Measurements from ENCODE around the gene SV2C.
"Not testable (repeated sequence)": the region's sequence is repeated elsewhere in the genome, so short reads cannot be mapped to it uniquely, and the experiment has no call there.

SV2C gene, protein sequence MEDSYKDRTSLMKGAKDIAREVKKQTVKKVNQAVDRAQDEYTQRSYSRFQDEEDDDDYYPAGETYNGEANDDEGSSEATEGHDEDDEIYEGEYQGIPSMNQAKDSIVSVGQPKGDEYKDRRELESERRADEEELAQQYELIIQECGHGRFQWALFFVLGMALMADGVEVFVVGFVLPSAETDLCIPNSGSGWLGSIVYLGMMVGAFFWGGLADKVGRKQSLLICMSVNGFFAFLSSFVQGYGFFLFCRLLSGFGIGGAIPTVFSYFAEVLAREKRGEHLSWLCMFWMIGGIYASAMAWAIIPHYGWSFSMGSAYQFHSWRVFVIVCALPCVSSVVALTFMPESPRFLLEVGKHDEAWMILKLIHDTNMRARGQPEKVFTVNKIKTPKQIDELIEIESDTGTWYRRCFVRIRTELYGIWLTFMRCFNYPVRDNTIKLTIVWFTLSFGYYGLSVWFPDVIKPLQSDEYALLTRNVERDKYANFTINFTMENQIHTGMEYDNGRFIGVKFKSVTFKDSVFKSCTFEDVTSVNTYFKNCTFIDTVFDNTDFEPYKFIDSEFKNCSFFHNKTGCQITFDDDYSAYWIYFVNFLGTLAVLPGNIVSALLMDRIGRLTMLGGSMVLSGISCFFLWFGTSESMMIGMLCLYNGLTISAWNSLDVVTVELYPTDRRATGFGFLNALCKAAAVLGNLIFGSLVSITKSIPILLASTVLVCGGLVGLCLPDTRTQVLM

DNA sequence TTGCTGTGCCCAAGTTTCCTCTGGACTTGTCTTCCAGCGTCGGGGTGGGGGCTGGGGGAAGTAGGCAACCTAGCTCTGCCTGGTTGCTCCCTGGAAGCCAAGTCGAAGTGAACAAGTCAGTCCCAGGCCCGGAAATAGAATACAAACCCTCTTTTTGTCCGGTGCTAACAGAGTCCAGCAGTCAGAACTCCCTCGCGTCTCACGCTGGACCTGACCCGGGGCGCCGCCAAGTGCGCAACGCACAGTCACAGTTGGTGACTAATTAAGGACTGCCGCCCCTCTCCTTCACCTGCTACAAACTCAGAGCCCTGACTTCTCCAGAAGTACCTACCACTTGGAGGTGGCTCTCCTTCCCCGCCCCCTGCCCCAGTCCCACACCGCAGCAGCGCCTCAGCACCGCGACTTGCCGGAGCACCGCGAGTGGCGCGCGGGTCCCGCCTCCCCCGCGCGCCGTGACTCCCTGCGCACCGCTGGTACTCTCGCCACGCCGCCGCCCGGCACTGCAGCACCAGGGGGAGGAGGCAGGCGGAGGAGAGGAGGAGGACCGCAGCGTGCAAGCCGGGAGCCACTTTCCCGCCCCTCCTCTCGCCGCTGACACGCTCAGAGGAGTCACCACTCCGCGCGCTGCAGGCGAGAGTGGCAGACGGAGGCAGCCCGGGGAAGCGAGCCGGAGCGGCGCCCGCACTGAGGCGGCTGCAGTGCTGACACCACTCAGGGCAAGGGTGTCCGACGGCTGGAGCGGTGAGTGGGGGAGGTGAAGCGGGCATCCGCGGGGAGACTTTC lies at the start of gene SV2C:
Gene SV2C, plus strand, starts transcription at position 612 of the 783 bp plus-strand sequence. CDS start 48,368 bp downstream, outside the sequence.
- DNase-seq: no peak

DNA sequence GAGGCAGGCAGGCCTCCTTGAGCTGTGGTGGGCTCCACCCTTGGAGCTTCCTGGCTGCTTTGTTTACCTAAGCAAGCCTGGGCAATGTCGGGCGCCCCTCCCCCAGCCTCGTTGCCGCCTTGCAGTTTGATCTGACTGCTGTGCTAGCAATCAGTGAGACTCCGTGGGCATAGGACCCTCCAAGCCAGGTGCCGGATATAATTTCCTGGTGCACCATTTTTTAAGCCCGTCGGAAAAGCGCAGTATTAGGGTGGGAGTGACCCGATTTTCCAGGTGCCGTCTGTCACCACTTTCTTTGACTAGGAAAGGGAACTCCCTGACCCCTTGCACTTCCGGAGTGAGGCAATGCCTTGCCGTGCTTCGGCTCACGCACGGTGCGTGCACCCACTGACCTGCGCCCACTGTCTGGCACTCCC lies 45.4 kb upstream of the SV2C start:
- not testable (repeated sequence) for DNase-seq

DNA sequence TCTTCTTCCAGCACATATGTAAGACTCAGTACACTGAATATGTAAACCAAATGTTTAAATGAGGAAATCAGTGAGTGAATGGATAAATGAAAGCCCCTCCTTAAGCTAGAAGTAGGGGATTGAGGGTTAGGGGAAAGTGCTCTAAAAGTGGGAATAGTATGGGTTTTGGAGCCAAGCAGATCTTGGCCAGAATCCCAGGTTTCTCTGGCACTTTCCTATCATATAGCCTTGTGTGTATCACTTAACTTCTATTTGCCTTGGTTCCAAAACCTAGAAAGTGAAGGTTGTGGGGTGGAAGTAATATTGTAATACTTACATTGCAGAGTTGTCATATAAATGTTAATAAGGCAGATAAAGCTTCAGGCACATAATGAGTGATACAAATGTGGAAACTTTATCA lies 45.0 kb upstream of the SV2C start:
- no peak for DNase-seq

DNA sequence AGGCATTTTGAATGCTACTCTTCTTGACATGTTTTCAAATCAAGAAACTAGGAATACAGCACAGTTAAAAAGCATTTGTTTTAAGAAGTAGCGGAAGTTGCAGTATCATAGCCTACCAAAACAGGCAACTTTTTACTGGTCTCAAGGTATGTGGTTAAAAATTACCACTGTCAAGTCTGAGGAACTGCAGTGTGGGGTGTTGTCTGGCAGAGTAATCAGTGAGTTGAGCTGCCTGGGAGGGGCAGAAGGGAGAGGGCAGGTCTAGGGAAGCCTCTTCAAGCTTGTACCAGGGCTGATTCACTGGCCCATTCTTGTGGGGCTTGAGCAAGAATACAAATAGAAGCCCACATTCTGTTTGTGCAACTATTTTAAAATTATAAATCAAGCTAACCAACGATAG lies 42.4 kb upstream of the SV2C start:
- no peak for DNase-seq

DNA sequence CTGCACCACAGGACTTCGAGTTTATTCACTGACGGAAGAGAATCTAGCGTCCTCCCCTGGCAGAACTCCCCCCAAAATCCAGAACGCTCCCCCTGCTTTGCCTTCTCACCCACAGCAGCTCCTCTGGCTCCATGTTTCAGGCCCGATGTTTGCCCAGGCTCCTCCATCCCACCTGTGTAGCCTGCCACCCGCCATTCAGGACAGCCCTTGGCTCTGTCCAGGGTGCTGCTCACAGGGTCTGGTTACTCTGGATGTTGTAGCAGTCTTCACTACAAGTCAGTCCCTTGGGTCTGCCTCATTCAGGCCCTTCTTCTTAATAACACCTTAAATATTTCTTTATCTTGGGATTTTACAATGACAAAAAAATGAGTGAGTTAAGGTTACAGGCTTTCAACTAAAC lies 41.3 kb upstream of the SV2C start:
- no peak for DNase-seq

DNA sequence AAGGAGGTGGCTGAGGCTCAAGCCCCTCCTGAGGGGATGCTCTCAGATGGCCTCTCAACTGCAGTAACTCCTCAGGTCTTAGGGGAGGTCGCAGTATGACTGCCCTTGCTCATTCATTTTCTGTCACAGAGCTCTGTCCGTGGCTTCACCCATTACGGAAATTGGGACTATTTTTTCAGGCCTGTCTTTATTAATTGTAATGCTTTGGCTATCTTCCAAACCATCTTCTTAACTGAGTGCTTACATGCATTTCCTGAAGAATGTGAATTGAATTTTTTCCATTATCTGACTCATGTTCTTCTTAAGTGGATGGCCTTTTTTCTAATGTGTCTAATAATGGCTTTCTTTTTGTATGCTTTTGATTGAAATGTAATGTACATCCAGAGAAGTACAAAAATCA lies 36.4 kb upstream of the SV2C start:
- no peak for DNase-seq

DNA sequence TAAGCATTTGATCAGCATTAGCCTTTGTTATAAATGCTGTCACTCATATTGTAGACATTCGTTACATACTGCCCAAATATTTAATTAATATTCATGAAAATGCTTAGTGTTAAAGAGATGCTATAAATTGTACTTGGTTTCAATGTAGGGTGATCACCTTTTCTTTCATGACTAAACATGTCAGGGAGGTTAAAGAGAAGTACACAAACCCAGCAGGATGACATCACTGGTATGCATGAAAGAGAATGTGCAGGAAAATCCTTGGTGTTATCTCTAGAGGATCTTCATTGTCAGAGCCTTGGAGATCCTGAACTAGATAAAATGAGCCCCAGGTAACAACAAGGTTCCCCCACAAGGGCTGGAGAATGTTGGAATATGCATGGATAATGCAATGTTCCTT lies 33.0 kb upstream of the SV2C start:
- no peak for DNase-seq

DNA sequence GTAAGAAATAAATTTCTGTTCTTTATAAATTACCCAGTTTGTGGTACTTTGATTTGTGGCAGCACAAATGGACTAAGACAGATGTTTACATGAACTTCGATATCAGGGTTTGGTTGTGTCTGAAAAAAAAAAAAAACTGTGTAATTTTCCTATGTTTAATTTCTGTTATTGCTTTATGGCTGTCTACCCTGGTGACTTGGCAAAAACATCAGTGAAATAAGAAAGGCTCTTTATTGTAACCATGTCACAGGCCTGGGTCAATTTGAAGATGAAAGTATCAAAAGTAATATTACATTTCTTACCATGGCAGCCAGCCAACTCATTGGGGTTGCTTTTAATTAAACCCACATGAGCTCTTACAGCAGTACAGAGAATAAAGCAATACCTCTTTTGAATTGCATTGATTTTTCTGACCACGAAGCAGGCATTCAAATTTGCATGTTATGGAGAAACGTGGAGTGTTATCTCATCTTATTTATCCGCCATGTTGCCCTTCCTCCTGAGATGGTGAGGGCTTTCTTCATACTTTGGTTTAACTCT lies 20.6 kb upstream of the SV2C start:
- DNase-seq: no peak

DNA sequence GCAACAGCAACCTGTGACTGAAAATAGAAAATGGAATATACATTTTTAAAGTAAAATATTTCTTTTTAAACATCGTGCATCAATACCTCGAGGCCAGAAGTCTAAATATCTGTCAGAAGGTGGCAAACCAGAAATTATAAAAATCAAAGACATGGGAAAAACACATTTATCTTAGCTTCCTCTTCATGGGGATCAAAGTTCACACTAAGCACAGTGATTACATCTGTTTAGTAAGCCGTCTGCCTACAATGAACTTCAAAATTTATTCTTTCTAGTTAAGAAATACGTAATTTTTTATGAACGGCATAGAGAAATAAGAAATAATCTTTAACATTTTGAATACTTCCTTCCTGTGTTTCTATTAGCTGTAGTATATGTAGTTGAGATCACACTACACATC lies 17.9 kb upstream of the SV2C start:
- no peak for DNase-seq

DNA sequence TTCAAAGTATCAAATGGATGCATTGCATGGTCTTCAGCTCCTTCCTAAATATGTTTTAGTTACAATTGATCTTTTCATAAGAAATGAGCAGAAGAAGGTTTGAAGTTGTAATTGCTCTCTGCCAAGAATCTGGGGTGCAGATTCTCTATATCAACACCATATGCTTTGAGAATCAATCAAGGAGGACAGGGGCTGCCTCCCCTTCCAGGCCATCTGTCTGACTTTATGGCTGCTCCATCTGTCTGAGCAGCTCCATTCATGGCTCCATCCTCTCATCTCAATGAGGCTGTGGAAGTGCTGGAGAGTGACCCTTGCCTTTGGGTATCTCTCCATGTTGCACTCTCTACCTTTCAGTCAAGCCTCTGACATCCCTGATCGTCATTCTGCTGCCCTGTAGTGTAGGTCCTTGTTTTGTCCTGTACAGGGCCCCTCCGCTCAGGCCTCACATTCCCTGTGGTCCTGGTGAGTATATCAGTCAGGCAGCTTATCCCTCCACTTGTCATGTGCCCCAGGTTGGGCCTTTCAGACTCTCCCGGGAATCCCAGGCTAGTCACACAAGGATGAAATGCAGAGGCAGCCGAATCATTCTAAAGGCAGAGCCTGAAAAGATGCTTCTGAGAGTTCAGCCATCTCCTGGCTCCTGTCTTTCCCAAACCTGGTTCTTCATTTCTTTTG lies 14.0 kb upstream of the SV2C start:
- no peak for DNase-seq

DNA sequence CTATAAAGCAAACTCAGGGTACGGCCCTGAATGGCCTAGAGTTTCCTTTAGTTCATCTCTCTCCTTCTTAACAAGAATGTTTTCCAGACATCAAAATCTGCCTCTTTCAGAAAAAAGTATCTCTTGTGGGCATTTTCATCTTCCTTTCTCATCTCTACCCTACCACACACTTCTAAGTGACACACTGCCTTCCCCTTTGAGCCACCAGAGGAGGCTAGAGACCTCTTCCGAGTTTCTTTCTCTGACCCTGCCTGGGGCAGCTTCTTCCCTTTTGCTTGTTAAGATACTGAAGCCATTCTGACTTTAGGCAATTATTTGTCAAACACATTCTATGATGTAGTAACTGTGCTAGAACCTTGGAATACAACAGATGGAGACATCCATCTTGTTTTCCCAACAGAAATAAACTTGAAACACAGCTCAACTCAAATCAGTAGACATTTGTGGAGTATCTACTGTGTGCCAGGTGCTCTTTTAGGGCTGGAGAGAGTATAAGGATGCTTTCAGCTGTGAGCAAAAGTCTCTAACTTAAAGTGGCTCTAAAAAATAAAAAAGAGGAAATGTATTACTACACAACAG lies 8.6 kb upstream of the SV2C start:
- DNase-seq: peak; percentile 7

DNA sequence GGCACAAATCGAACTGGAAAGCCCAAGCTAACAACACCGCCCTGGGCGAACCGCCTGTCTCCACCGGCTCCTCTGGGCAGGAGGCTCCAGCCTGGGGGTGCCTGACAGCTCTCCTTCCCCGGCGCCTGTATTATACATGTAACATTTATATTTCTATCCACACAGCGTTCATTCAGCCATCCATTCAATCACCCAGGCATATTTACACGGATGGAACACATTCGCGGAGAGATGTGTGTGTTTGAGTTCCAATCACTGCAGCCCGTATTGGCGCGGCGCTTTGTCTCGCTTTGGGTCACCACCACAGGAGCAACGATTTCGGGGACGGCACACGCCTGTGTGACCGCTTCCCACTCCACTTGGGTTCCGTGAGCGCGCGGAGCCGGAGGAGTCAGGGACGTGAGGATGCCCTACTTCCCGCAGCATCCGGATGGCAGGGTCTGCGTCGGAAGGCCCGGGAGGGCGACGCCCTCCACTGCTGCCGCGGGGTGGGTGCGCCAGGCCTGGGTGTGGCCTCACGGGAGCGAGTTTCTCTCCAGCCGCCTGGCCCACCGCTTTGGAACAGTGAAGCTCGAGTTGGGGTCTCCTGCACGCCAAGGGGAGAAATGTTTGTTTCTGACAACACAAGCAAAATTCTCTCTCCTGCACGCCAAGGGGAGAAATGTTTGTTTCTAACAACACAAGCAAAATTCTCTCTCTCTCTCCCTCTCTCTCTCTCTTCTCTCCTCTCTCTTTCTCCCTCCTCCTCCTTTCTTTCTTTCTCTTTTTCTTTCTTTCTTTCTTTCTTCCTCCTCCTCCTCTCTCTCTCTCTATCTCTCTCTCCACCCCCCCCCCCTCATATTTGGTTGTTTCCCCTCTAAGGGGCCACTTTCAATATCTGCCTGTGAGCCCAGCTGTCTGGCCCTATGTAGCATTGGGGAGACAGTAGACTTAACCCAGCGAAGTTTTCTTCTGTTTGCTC lies 1.1 kb upstream of the SV2C start:
- DNase-seq: no peak

DNA sequence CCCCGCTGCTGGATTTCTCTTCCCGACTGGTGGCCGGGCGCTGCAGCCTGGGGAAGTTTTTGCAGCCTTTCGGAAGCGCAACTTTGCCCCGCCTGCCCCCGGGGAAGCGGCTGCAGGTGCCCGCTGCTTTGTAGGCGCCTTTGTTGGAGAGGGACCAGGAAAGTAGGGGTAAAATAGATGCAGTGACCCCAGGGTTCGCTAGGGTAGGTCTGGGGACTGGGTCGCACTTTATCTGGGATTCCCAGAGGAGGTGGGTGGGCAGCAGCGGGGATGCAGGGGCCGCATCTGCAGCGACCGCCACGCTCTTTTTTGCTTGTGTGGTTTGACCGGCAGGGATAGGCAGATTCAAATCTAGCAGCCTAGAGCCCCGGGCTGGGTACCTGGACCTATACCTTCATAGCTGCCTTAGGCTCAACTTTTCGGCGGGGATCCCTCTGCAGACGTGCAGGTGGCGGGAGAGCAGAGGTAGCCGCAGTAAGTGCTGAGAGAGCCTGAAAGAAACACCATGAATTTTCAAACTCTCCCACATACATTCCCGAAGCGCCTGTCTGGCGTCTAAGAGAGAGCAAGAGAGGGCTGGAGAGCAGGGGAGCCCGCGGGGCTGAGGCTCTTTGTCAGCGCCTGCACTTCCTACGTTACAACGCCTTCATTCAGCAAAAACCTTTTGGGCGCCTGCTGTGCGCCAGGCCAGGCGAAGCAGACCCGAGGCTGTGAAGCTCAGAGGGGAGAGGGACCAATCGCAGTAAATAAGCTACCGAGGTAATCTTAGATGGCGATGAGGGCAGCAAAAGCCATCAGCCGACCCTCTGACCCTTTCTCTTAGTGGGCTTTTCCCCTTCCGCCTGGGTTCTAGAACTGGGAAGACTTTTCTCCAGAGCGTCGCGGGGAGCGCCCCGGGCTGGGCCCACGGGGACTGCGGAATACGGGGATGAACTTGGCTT lies 642 bp downstream of the SV2C start:
- DNase-seq: no peak

DNA sequence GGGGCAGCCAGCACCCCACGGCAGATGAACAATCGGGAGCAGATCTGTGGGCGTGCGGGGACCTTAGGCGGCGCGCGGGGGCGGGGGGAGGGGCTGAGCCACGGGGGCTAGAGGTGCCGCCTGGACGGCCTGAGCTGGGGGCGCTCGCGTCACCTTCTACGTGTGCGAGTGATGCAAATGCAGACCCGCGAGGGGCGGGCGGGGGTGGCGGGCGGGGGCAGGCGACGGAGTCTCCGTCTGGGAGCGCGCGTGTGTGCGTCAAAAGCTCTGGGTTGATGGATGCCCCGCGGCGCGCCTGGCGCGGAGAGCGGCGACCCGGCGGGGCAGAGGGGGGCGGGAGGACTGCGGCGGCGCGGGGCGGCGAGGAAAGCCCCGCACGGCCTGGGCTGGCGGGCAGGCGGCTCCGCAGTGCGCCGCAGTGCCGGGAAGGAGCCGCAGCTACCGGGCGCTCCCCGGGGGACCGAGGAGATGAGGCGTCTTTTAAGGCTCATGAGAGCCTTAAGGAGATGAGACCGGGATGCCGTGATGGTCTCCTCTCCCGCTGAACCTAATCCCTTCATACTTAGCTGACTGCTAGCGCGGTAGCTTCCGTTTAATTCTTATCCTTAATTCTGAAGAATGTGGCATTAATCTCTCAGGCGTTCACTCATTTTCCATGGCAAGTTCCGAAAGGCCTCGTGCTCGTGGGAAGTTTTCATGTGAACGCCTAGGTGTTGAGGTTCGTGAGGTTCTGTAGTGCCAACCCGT lies 1.5 kb downstream of the SV2C start:
- no peak for DNase-seq

DNA sequence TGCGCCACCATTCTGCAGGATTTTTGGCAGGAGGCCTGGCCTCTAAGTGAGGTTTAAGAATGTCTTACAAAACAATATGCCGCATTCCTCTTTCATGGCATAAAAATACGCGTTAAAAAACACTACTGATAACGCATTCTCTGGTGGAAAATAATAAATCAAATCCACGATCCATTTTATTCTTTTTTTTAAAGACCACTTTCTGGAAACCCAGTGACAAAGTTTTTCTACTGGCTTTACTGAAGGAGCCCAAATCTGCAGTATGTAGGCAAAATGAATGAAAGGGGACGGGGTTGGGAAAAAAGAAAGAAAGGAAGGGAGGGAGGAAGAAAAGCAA lies 2.0 kb downstream of the SV2C start:
- DNase-seq: no peak

DNA sequence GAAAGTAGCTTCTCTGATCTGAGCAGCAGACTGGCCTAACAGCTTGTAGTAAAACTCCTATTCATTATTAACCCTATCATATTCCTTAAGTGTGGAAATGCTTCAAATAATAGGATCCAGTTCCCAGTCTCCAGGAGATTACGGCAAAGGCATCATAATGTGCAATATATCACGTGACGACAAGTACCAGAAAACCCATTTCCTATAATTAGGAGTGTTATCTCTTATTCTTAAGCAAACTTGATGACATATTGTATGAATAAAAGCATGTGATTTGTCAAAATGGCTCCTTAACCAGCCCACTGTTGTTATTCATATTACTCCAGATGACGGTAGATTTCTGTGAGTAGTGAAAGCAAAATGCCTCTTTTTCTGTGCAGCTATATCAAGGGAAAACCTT lies 2.9 kb downstream of the SV2C start:
- no peak for DNase-seq

DNA sequence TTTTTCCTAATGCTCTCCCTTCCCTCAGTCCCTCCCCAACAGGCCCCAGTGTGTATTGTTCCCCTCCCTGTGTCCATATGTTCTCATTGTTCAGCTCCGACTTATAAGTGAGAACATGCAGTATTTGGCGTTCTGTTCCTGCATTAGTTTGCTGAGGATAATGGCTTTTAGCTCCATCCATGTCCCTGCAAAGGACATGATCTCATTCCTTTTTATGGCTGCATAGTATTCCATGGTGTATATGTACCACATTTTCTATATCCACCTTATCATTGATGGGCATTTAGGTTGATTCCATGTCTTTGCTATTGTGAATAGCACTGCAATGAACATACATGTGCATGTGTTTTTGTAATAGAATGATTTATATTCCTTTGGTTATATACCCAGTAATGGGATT lies 6.0 kb downstream of the SV2C start:
- DNase-seq: not testable (repeated sequence)

DNA sequence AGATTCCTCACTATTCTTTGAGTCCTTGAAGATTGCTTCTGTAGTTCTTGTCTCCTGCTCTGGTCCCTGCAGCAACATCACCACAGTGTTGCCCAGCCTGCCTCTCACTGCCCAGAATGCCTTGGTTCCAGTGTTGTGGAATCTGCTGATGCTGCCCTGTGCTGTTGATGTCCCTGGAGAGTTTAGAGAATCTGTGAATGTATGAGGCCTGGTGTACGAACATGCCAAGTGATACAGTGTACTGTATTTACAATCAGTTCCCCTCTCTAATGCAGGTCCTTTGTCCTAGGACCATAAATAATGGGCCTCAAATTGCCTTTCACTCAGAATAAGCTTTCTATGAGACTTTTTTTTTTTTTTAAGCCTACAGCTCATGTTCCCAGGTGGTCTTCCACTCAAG lies 8.2 kb downstream of the SV2C start:
- no peak for DNase-seq

DNA sequence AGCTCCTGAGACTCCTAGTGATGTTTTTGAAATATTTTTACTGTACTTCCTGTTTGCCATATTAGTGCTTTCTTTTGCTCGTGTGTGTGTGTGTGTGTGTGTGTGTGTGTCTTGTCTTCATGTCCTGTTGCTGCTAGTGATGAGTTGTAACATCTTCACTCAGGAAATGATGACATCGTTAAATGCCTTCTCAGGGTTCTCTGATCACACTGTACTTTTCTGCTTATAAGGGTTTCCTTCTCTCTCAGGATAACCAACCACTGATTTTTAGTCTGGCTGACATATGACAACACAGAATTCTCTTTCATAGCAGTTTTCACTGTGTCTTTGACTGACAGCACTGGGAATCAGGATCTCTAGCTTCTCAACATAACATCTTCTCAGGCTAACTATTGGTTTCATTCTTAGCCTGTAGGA lies 16.1 kb downstream of the SV2C start:
- DNase-seq: peak; percentile 35
